Choroid plexus epithelial cell (primary cell): ENCODE results near the gene GPSM1.

Source experiments
- DNase-seq: peaks from one replicate; pipeline ENCODE4 v3.0.0-alpha.2; 2010; ENCODE audit warnings: low read depth
- H3K4me3 ChIP-seq: 2 replicates; pipeline ENCODE4 v1.5.1; 2011; ENCODE audit warnings: low read depth, mild to moderate bottlenecking, control low read depth, low read length, moderate library complexity
- TF ChIP-seq, protein P1 (sequence below): conservative IDR thresholded peaks from 2 replicates; pipeline ENCODE4 v1.5.1; 2011; ENCODE audit warnings: low read depth, mild to moderate bottlenecking, control low read depth, inconsistent platforms, low read length, moderate library complexity

Gene GPSM1

DNA sequence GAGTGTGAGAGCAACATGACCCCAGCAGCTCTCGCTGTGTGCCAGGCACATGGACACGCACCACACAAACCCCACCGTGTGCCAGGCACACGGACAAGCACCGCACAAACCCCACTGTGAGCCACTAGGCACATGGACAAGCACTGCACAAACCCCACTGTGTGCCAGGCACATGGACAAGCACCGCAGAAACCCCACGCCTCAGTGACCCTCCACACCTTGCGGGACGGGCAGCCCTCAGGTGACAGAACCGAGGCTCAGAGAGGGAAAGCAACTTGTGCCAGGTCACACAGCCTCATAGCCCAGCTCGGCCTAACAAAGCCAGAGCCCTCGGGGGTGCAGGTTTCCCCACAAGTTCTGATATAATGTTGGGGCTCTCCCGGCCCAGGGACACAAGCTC lies 2.0 kb upstream of the GPSM1 start:
- H3K4me3 ChIP-seq, result no peak overlapping the region
- no peak for DNase-seq
- TF ChIP-seq, protein P1, sequence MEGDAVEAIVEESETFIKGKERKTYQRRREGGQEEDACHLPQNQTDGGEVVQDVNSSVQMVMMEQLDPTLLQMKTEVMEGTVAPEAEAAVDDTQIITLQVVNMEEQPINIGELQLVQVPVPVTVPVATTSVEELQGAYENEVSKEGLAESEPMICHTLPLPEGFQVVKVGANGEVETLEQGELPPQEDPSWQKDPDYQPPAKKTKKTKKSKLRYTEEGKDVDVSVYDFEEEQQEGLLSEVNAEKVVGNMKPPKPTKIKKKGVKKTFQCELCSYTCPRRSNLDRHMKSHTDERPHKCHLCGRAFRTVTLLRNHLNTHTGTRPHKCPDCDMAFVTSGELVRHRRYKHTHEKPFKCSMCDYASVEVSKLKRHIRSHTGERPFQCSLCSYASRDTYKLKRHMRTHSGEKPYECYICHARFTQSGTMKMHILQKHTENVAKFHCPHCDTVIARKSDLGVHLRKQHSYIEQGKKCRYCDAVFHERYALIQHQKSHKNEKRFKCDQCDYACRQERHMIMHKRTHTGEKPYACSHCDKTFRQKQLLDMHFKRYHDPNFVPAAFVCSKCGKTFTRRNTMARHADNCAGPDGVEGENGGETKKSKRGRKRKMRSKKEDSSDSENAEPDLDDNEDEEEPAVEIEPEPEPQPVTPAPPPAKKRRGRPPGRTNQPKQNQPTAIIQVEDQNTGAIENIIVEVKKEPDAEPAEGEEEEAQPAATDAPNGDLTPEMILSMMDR, result no peak

DNA sequence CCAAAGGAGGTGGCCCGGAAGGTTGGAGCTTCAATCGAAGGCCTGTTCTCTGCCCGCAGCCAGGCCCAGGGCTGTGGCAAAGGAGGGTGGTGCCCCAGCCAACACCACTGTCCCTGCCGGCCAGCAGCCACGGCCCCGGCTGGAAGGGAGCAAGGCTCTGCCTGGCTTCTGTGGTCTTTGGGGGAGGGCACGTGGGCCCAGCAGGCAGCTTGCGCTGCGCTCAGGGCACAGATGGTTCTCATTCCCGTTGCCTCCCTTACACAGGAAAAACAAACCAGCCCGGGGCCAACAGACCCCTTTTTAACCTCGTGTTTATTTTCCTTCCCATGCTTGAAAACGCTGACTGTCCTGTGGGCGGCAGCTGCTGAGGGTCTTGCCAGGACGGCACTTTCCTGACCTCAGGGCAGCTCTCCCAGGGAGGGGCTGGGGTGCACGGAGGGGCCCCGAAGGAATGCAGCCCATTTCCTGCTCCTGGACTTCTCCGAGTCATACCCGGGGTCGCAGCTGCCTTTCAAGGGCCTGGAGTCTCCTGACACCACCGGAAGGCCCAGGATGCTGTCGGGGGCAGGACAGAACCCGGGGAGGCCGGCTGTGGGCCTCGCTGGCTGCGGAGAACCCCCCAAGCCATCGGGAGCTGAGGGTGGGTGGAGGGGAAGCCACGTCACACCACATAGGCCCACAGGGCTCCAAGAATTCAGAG lies 1.1 kb upstream of the GPSM1 start:
- DNase-seq, result peak; percentile 89
- TF ChIP-seq, protein P1, result no peak
- H3K4me3 ChIP-seq, result peak overlapping the region; percentile 1

DNA sequence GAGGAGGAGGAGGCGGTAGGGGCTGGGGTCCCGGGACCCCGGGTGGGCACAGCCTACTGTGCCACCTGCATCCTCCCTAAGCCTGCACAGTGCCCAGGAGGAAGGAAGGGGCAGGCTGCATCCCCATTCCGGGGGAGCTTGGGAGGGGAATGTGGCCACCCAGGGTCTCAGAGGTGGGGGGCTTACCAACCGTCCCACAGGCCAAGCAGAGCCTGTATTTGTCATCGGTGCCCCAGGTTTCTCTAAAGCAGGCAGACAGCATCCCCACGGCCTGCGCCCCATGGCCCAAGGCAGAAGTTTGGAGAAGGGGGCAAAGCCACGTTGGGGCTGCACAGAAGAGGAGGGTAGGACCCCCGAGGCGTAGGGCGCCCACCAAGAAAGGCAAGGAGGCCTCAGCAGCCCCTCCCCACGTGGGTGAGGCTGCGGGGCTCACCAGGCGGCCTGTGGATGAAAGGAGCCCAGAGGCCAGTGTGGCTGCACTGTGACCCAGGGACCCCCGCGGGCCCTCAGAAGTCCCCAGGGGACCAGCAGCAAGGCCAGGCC lies 507 bp upstream of the GPSM1 start:
- DNase-seq, result peak; percentile 39
- peak overlapping the region; percentile 79 for H3K4me3 ChIP-seq
- TF ChIP-seq, protein P1, result no peak

DNA sequence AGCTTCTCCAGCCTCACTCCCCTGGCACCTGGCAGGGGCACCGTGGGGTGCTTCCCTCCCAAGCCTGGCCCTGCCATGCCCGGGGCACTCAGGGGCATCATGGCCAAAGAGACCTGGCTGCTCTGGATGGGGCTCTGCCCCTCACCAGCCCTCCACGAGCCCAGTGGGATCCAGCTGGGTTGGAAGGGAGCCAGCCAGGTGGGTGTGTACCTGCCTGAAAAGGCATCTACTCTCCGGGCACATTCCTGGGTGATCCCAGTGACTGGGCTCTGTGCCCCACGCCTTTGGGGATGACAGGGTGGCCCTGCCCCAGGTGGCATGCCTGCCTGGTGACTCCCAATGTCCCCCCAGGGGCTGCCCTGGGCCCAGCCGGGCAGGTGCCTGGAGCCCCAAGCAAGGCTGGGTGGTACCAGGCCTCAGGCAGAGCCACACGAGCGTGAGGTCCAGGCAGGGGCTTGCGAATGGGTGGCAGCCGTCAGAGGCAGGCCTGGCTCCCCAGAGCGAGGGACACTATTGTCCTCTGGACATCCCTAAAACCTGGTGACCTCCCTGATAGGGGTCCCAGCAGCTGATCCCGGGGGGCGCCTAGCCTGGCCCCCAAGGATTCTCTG lies 777 bp downstream of the GPSM1 start:
- TF ChIP-seq, protein P1, result no peak
- DNase-seq, result no peak
- H3K4me3 ChIP-seq, result peak overlapping the region; percentile 79

DNA sequence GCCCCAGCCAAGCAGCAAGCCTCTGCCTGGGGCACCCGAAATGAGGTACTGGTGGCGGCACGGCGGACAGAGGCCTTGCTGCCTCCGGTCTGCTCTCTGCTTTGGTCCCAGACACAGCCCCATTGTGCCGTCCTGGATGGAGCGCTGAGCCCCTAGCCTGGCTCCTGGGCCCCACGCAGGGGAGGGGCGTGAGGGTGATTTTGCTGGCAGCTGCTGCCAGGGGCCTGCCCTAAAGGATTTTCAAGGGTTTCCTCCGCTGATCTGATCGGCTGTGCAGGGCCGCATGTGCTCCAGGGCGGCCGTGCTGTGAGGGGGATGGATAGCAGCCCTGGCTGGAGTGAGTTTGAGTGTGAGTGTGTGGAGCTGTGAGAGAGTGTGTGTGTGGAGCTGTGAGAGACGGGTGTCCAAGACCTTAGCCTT lies 1.3 kb downstream of the GPSM1 start:
- DNase-seq, result peak; percentile 72
- H3K4me3 ChIP-seq, result peak overlapping the region; percentile 79
- TF ChIP-seq, protein P1, result no peak

DNA sequence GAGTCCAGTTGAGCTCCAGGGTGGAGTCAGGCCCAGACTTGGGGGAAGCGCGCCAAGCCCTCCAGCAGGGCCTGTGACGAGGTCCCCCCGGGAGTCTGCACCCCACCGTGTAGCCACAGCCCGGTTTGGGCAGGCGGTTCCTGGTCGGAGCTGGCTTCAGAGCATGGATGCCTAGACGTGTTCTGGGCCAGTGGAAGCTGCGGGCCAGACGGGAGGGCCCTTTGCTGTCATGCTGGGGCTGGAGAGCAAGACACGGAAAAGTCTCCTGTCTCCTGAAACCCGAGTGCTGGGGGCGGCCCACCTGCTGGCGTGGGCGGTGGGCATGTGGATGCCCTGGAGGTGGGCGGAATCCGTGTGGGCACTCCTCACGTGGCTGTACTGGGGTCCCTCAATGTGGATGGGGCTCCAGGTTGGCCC lies 1.9 kb downstream of the GPSM1 start:
- TF ChIP-seq, protein P1, result no peak
- peak; percentile 38 for DNase-seq
- H3K4me3 ChIP-seq, result peak overlapping the region; percentile 79
